Stimulated activated CD8-positive, alpha-beta memory T cell treated with anti-CD3 and anti-CD28 coated beads, Interleukin-4, amount 100 ng/mL, for 24 hours (primary cell): Measurements from ENCODE around the gene PSMG4.
A peak's percentile ranks its signal among the peaks of the same experiment; 100 is the strongest.

Experiments
- DNase-seq: peaks from one replicate; pipeline ENCODE4 v3.0.0-alpha.2; 2020; ENCODE audit warnings: low read depth

PSMG4 gene

DNA sequence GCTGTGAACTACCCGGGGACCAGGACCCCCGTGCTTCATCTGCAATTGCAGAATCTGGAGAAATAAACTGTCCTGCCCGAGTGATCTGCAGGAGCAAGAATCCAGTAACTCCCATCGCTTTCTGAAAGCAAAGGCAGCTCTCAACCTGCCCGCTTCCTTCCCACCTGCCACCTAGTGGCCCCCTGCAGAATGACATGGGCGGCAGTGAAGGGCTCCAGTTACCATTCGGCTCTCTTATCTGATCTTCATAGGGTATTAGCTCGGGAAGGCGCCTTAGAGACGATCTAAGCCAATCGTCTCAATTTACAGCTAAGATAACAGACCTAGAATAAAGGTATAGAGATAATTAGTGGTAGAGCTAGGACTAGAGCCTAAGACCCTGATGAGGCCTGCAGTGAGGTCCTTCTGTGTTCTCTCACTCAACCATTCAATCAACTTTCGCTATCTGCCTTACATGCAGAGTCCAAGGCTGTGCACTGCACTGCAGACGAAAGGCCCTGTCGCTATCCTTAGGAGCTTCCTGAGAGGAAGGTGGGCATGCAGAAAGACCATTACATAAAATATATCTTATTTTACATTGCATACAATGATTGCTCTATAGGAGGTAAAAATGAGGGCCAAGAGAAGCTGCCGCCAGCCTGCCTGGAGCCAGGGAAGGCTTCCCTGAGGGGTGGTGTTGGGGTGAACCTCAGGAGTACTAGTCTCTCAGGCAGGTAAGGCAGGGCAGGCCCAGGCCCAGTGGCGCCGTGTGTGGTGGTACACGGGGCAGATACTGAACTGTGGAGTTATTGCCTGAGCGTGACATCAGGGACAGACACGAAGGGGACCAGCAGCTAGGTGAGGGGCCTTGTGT lies 7.1 kb upstream of the PSMG4 start:
- peak; percentile 74 for DNase-seq

DNA sequence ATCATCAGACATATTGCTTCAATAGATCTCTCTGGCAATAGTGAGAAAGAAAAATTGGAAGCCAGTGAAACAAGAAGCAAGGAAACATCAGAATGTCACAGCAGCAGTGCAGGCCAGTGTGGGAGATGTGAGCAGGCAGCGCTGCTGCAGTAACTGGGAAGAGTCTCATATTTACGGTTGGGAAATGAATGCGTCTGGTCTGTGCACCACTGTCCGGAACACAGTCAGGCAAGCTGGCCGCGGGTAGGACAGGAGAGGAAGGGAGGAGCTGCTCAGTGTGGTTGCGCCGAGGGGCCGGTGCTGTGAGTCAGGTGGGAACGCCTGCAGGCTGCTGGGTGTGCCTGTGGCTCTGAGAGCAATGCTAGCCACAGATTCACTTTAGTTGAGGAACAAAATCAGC lies 6.4 kb upstream of the PSMG4 start:
- DNase-seq, result no peak

DNA sequence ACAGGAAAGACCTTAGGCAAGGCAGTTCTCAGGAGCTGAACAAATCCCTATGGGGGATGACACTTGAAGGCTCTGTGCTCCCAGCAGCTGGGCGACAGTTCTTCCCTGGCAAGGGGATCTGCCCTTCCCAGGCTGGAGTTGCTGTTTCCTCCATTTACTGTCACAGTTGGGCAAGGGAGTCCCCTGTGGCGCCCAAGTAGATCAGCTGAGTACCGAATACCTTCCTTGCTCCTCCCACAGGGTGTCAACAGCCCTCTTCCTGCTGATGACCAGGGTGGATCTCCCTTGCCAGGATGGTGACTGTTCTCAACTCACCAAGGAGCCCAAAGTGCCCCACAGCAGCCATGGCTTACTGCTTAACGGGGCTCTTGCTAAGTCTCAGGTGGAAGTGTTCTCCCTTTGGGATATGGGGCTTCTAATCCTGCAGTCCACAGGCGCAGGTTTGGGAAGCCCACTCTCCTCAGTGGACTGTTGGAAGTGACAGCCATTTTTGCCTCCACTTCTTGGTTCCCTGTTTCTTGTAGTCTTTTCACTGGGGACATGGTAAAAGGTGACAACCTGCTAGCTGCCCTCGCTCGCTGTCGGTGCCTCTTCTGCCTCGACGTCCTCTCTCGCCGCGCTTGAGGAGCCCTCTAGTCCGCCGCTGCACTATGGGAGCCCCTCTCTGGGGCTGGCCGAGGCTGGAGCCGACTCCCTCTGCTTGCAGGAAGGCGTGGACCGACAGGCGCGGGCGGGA lies 5.7 kb upstream of the PSMG4 start:
- no peak for DNase-seq

DNA sequence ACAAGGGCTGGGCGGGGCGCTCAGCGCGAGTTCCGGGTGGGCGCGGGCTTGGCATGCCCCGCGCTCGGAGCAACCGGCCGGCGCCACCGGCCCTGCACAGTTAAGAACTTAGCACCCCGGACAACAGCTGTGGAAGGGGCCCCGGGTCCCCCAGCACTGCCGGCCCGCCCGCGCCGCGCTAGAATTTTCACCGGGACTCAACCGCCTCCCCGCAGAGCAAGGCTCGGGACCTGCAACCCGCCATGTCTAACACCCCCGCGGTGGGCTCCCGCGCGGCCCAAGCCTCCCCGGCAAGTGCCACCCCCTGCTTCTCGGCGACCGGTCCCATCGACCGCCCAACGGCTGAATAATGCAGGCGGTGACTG lies 5.2 kb upstream of the PSMG4 start:
- DNase-seq, result no peak

DNA sequence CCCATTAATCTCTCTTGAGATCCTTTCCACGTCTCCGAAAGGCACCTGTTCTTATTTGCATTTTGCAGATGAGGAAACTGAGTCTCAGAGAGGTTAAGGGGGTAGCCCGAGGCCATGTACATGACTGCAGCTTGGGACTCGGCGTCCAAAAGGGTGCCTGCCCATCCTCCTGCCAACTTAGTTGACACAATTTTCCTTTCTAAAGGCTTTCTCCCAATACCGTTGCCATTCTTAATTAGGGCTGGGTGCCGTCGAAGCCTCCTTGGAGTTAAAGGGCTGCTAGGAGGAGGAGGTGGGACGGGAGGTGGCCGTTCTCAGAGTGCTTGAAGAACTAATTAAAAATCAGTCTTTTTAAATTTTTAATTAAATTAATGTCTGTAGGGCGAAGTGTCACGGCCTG lies 546 bp upstream of the PSMG4 start:
- no peak for DNase-seq

DNA sequence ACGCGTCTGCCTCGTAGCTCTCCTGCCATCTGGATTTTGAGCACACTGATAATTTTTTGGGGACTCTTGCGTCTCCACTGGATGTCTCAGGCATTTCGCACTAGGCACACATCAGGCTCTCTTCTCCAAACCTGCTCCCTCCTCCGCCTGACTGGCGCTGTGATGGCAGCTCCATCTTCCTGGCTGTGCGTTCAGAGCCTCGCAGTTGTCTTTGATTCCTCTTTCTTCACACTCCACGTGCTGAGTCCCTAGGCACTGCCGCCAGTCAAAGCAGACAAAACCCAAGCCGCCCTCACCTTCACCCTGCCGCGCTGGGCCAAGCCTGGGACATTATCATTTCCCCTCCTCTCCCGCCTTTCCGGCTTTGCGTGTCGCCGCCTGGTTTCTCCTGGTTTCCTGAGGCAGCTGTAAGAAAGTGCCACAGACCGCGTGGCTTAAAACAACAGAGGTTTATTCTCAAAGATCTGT lies 778 bp downstream of the PSMG4 start:
- peak; percentile 3 for DNase-seq

DNA sequence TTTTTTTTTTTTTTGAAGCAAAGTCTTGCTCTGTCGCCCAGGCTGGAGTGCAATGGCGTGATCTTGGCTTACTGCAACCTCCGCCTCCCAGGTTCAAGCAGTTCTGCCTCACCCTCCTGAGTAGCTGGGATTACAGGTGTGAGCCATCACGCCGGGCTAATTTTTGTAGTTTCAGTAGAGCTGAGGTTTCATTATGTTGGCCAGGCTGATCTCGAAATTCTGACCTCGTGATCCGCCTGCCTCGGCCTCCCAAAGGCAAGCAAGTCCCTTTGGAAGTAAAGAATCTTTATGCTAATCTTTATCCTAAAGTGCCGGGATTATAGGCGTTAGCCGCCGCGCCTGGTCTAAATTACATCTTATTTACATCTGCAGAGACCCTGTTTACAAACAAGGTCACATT lies 1.5 kb downstream of the PSMG4 start:
- no peak for DNase-seq

DNA sequence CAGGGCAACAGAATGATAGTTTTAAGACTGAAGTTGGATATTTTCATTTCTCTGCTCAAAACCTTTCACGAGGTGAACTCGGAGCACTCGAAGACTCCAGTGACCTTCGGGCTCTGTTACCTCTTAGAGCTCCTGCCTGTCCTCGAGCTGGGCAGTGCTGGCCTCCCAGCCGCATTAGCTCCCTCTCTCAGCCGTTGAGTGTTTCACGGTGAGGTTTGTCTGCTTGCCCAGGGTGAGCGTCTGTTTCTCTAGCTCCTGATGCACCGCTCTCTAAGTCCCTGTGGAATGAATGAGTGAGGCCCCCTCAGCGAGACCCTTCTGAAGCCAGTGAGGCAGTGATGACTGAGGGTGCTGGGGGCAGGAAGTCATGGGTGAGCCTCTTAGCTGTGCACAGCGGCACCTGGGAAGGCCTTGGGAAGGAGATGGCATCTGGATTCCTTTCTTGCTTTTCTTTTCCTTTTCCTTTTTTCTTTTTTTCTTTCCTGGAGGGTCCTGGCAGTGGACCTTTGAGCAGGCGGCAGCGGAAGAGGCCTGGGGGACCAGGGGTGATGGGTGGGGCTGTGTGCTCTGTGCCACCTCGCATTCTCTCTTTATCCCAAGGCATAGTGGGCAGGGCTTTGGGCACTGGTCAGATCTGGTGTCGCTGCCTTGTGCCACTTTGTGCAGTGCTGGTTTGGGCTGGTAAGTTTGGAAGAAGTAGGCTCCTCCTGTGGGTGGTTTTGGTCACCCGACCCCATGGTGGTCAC lies 2.2 kb downstream of the PSMG4 start:
- DNase-seq, result no peak

DNA sequence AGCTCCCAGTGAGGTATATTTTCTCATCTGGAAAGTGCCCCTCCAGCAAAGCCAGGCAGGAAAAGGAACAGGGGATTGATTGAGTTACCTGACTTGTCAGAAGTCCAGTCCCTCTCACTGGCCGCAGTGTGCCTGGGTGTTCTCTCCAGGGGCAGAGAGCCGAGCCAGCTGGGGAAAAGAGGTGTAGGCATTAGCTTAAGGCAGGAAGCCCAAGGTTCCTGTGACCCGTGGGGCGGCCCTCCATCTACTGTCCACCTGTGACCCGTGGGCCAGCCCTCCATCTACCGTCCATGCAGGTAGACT lies 2.7 kb downstream of the PSMG4 start:
- DNase-seq, result no peak

DNA sequence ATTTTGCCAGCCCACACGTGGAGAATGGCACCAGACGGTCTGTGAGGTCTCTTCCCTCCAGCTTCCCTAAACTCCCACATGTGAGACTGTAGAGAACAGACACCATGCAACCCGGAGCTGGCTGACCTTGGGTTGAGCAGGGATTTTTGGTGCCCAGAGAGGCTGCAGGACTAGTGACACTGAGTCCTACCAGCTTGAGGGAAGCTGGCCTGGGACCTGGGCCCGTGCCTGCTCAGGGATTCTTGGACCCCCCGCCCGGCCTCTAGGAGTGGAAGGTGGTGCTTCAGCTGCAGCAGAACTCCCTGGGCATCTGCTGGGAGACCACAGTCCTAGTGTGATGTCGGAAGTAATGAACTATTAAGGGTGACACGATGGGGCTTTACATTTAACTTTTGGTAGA lies 3.2 kb downstream of the PSMG4 start:
- DNase-seq, result no peak

DNA sequence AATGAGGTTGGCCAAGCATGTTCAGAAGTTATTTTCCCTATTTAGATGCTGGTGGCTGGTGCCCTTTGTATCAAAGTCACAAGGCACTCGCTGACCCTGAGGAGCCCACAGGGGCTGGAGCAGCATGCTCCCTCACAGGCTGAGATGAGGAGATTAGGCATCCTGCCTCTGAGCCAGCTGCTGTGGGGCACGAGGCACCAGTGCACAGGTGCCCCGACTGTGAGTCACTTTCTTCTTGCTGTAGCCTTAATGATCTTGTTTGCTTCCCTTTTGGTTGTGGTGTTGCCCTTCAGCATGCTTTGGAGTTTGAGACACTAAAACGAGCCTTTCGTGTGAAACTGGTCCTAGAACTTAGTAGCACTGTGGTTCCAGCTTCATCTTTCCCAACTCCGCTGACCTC lies 4.3 kb downstream of the PSMG4 start:
- DNase-seq, result no peak

DNA sequence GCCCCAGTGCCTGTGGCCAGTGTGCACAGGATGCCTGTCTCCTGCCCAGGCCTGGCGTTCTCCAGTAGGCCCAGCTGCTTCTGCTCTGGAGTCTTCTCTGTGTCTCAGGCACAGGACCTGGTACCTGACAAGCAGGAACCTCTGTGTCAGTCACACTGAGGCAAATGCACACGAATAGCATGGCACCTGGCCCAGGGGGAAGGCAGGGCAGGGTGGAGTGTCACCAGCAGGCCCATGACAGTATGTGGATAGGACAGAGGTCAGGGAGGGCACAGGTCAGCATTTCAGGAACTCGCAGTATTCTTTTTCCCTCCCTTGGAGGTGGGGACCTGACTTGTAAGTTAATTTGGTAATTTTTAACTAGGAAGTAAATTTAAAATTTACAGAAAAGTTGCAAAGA lies 5.6 kb downstream of the PSMG4 start:
- no peak for DNase-seq

DNA sequence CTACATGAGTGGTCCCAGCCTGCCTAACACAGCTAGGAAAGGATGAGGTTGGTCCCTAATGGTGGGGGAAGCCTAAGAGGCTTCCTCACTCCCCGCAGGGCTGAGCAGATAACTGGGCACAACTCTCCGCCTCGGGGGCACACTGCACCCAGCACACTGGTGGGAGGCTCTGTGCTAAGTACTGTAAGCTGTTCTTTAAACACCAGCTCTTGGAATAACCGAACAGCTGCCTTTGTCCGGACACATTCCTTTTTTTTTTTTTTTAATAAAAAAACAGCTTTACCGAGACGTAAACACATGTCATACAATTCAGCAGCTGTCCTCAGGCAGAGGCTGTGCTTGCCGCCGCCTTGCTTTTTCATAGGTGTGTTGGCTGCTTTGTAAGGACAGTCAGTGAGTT lies 6.9 kb downstream of the PSMG4 start:
- no peak for DNase-seq

DNA sequence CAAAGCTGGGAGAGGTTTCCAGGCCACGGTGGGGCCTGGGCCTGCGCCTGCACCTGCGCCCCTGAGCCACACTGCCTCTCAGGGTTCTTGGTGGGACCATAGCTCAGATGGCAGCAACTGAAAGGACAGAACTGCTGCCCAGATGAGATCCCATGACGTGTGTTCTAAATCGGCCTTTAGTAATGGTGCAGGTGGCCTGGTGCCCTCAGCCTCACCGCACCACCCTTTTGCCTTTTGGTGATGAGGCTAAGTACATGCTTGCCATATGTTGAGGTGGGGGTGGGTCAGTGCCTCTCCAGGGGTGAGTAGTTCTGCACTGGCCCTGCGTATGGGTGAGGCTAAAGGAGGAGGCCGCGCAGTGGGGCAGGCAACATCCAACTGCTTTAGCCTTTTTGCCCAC lies 7.4 kb downstream of the PSMG4 start:
- no peak for DNase-seq

DNA sequence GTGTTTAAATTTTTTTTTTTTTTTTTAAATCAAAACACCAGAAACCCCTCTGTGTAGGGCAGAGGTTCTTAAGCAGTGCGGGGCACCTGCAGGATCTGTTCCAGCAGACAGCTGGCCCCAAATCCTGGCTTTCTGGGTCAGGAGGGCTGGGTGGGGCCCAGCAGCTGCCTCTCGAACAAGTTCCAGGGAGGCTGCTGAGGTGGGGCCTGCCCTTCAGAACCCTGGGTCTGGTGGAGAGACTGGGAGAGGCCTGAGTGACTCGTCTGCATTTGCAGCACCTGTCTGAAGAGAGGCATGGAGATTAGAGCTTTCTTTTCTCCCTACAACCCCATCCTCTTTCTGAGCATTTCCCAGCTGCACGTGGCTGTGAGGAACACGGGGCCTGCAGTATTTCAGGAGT lies 8.4 kb downstream of the PSMG4 start:
- DNase-seq, result no peak

DNA sequence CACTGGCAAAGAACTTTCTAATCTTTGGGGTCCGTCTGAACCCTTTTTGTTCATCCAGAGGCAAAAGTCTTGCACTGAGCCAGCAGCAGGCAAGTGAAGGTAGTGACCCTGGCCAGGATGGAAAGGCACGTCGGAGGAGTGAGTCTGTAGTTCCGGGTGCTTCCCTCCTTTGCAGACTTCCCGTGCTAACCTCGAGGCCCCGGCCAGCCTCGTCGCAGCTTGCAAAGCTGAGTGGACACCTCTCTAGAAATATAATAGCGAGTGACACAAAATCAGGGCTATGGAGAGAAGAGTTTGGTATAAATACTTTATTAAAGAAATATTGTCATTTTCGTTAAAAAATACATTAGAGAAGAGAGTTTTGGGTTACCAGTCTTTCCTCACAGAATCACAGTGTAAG lies 9.9 kb downstream of the PSMG4 start:
- no peak for DNase-seq

DNA sequence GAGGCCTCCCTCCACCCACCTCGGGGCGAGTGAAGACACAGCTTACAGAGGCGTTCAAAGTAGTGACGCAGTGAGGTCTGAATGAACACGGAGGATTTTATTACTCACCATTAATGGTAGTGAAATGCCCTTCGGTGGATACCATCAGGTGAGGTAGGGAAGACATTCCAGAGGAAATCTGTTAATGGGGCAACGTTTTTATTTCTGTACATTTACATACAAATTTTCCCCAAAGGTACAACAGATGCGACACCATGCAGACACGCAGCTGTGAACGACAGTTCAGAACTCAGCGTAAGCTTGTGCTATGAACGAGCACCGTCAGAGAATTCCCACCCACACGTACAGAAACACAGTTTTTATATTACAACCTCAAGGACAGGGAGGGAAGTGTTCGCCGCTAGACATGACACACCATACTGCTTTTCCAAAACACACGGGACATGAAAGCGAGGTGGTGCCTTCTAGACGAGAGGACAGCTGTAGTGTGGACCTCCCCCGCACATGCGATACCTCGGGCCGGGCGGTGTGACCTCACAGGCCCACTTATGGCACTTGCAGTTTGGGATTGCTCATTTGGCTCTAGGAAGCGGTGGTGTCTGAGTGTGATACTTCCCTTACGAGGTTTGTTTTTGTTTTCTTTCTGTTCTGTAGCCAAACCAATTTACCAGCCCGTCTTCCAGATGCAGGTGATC lies 10.7 kb downstream of the PSMG4 start:
- no peak for DNase-seq

DNA sequence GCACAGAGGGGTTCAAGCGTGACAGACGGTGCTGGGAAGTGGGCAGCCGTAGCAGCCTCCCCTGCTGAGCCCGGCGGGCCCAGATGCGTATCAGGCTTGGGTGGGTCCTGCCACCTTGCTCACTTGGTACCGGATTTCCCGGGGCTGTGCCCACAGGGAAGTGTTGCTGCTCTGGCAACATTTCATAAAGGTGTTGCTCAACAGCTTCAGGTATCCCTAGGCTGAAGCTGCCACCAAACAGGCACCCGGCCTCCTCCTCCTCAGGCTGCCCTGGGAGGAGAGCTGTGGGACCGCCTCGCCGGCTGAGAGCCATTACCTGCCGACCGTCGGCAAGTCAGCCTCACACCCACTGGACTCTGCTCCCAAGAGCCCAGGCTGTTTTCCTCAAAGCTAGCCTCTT lies 11.5 kb downstream of the PSMG4 start:
- DNase-seq, result no peak

DNA sequence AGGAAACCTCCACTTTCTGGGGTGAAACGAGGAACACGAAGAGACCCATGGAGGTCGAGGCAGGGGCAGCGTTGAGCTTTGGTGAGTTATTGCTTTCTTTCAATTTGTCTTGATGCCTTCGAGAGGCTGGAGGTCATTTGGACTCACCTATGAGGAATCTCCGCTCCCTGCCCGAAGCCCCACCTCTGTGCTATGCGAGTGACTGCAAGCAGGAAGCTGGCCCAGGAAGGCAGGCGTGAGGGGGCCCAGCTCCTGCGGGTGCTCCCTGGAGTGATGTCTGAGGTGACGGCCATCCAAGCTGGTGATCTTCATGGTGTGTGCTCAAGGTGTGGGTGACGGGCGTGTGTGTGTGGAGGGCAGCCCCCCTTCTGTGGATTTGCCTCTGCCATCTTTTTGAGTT lies 13.0 kb downstream of the PSMG4 start:
- DNase-seq, result no peak

DNA sequence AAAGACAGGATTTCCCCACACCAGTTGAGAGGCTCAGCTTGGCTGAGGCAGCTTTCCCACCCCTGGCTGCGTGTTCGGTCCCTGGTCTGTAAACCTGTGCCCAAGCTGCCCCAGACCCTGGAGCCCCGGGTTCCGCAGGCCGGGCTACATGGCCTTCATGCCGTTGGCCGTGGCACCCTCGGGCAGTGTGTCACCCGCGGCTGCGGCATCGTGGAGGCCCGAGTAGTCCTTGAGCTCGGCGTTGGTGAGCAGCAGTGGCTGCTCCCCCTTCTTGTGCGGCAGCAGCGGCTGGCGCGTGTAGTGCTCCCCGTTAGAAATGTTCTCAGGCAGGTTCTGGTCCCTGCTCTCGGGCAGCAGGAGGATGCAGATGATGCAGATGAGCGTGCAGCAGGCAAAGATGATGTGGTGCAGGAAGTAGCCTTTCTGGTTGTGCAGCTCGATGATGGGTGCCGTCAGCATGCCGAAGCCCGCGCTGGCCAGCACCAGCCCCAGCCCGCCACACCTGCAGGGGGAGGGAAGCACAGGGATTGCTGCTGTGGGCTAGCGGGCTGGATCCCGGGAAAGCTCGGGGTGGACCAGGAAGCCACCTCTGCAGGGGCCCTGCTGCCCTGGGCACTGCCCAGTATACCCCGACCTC lies 14.3 kb downstream of the PSMG4 start:
- no peak for DNase-seq

DNA sequence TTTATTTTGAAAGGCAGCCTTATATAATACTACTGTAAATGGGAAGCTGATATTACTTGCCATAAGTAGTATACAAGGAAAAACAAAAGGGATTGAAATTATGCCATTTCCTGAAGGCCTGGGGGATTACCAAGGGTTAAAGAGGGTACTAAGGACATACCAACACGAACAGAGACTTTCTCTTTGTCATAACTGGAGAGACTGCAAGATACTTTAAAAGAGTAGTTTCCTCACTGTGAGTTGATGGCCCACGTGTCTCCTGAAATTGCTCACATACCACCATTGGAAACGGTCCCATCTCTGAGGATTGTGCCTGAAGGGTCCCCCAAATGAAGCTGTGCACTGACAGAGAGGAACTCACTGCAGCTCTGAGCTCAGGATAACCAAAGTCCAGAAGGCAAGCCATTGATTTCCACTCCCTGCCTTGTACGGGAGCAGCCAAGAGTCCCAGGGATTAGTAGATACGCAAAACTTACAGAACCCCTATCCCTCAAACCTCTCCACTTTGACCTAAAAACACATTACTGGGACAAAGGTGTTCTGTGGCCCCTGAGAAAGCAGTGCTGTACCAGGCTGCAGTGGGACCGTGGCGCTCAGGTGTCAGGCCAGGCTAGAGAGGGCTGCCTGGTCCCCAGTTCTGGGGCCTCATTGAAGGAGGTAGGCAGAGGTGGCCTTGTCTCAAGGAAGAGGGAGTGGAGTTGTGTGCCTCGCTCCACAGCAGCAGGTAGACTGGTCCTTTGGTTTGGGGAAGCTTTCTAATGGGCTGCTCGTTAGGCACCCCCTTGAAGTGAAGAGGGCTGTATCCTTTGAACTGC lies 15.2 kb downstream of the PSMG4 start:
- DNase-seq, result no peak
